ENCODE results near the gene PCGF3. TPM values are rescaled to one million over a fixed set of nuclear protein-coding genes. Genes with fewer than 3 reads are reported as not detected.

The PCGF3 gene
- total RNA-seq, 1 donor from 2014 or later, result 64.3 TPM

DNA sequence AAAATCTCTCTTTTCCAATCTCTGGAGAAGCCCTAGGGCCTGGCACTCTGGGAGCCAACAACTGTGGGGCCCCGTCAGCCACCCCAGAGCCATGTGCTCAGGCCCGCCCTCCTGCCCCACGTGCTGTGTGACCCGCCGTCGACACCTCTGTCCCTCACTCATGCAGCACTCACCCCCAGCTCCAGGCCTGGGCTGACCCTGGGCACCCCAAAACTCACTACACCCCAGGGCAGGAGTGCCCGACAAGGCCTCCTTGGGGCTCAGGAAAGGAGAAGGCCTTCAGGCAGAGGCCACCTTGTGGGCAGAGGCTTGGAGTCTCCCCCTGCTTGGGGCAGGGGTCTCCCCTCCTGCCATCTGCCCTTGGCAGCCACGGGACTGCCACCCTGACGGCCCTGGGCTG is 25.5 kb upstream of the PCGF3 start:
- DNase-seq (ENCODE audit: extremely low spot score, unreplicated experiment), result no peak
- H3K4me3 Mint-ChIP-seq, result peak overlapping the region; percentile 64
- H3K9me3 Mint-ChIP-seq, result no peaks in the 10 kb centered on the region
- H3K27ac Mint-ChIP-seq, result no peak overlapping the region
- no peaks in the 10 kb centered on the region for H3K27me3 Mint-ChIP-seq
- TF ChIP-seq, protein P1, sequence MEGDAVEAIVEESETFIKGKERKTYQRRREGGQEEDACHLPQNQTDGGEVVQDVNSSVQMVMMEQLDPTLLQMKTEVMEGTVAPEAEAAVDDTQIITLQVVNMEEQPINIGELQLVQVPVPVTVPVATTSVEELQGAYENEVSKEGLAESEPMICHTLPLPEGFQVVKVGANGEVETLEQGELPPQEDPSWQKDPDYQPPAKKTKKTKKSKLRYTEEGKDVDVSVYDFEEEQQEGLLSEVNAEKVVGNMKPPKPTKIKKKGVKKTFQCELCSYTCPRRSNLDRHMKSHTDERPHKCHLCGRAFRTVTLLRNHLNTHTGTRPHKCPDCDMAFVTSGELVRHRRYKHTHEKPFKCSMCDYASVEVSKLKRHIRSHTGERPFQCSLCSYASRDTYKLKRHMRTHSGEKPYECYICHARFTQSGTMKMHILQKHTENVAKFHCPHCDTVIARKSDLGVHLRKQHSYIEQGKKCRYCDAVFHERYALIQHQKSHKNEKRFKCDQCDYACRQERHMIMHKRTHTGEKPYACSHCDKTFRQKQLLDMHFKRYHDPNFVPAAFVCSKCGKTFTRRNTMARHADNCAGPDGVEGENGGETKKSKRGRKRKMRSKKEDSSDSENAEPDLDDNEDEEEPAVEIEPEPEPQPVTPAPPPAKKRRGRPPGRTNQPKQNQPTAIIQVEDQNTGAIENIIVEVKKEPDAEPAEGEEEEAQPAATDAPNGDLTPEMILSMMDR (conservative IDR thresholded peaks at IDR 0.05), result no peak
- no peaks in the 10 kb centered on the region for H3K4me1 Mint-ChIP-seq (ENCODE audit: unreplicated experiment)
- H3K36me3 Mint-ChIP-seq, result no peaks in the 10 kb centered on the region

DNA sequence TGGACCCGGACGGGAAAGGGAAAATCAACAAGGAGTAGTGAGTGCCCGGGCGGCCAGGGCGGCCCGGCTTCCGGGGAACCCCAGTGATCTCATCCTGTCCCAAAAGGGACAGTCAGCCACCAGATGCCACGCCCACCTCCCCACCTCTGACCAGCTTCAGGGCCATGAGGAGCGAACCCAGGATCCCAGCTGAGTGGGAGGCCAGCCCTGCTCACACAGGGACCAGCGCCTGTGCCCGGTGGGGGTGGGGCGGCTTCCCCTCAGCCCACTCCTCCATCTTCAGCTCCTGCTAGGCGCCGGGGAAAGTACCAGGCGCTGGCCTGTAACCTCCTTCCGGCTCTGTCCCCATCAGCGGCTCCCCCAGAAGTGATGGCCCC is 25.1 kb upstream of the PCGF3 start:
- Mint-ChIP-seq H3K4me3 (peak overlapping the region; percentile 64), H3K4me1 (ENCODE audit: unreplicated experiment) (no peaks in the 10 kb centered on the region), H3K9me3 (no peaks in the 10 kb centered on the region), H3K27ac (no peak overlapping the region), H3K27me3 (no peaks in the 10 kb centered on the region), H3K36me3 (no peaks in the 10 kb centered on the region)
- TF ChIP-seq, protein P1 (conservative IDR thresholded peaks at IDR 0.05), result no peak
- DNase-seq (ENCODE audit: extremely low spot score, unreplicated experiment), result no peak

GRCh38 chr4:680928-681645 is 24.5 kb upstream of the PCGF3 start:
- TF ChIP-seq, protein P1 (conservative IDR thresholded peaks at IDR 0.05), result no peak
- H3K27ac Mint-ChIP-seq, result no peak overlapping the region
- DNase-seq (ENCODE audit: extremely low spot score, unreplicated experiment), result peak; percentile 74
- H3K27me3 Mint-ChIP-seq, result no peaks in the 10 kb centered on the region
- no peaks in the 10 kb centered on the region for H3K4me1 Mint-ChIP-seq (ENCODE audit: unreplicated experiment)
- peak overlapping the region; percentile 64 for H3K4me3 Mint-ChIP-seq
- H3K36me3 Mint-ChIP-seq, result no peaks in the 10 kb centered on the region
- H3K9me3 Mint-ChIP-seq, result no peaks in the 10 kb centered on the region

GRCh38 chr4:681736-682451 is 23.7 kb upstream of the PCGF3 start:
- no peaks in the 10 kb centered on the region for H3K9me3 Mint-ChIP-seq
- no peaks in the 10 kb centered on the region for H3K36me3 Mint-ChIP-seq
- no peaks in the 10 kb centered on the region for H3K27me3 Mint-ChIP-seq
- H3K4me1 Mint-ChIP-seq (ENCODE audit: unreplicated experiment), result no peaks in the 10 kb centered on the region
- no peak overlapping the region for H3K27ac Mint-ChIP-seq
- peak overlapping the region; percentile 47 for H3K4me3 Mint-ChIP-seq
- peak; percentile 72 for DNase-seq (ENCODE audit: extremely low spot score, unreplicated experiment)
- TF ChIP-seq, protein P1 (conservative IDR thresholded peaks at IDR 0.05), result no peak

GRCh38 chr4:682490-683172 is 23.0 kb upstream of the PCGF3 start:
- peaks cover 1% of the 10 kb centered on the region for H3K4me1 Mint-ChIP-seq (ENCODE audit: unreplicated experiment)
- no peak overlapping the region for H3K27ac Mint-ChIP-seq
- H3K27me3 Mint-ChIP-seq, result no peaks in the 10 kb centered on the region
- no peaks in the 10 kb centered on the region for H3K9me3 Mint-ChIP-seq
- H3K4me3 Mint-ChIP-seq, result peak overlapping the region; percentile 41
- no peak for DNase-seq (ENCODE audit: extremely low spot score, unreplicated experiment)
- TF ChIP-seq, protein P1 (conservative IDR thresholded peaks at IDR 0.05), result no peak
- no peaks in the 10 kb centered on the region for H3K36me3 Mint-ChIP-seq
